Smooth muscle cell (in vitro differentiated cells): ENCODE results near the gene CAMSAP1. TPM values are rescaled to one million over a fixed set of nuclear protein-coding genes. Genes with fewer than 3 reads are reported as not detected.
A peak's percentile ranks its signal among the peaks of the same experiment; 100 is the strongest.
"Not testable (repeated sequence)": the region's sequence is repeated elsewhere in the genome, so short reads cannot be mapped to it uniquely, and the experiment has no call there.

Experiments
- DNase-seq: peaks from one replicate; lab custom pipeline; 2025; ENCODE audit not compliant: unreplicated experiment; lab: John Stamatoyannopoulos, UW
- H2AFZ ChIP-seq: fragments of 200-600 bp; sonication (generic); 2 replicates; pipeline ENCODE4 v1.6.0; 2016; ENCODE audit warnings: antibody characterized with exemption, low read depth, mild to moderate bottlenecking
- H3F3A ChIP-seq: fragments of 200-600 bp; sonication (generic); 2 replicates; pipeline ENCODE4 v1.6.0; 2017; ENCODE audit warnings: antibody characterized with exemption, low read depth
- H3K27ac ChIP-seq: fragments of 200-600 bp; sonication (generic); 2 replicates; pipeline ENCODE4 v1.5.1; 2016; ENCODE audit warnings: low read depth, mild to moderate bottlenecking
- H3K27me3 ChIP-seq: fragments of 200-600 bp; sonication (generic); 2 replicates; pipeline ENCODE4 v1.6.1; 2016; ENCODE audit warnings: low read depth, mild to moderate bottlenecking
- H3K36me3 ChIP-seq: fragments of 200-600 bp; sonication (generic); 2 replicates; pipeline ENCODE4 v1.5.1; 2016; ENCODE audit warnings: low read depth
- H3K4me1 ChIP-seq: fragments of 200-600 bp; sonication (generic); 2 replicates; pipeline ENCODE4 v1.5.1; 2016; ENCODE audit warnings: low read depth
- H3K4me2 ChIP-seq: fragments of 200-600 bp; sonication (generic); 2 replicates; pipeline ENCODE4 v1.6.0; 2016; ENCODE audit warnings: mild to moderate bottlenecking
- H3K4me3 ChIP-seq: fragments of 200-600 bp; sonication (generic); 2 replicates; pipeline ENCODE4 v1.5.1; 2016; ENCODE audit warnings: mild to moderate bottlenecking
- H3K79me2 ChIP-seq: fragments of 200-600 bp; sonication (generic); 2 replicates; pipeline ENCODE4 v1.6.0; 2016; ENCODE audit warnings: low read depth, mild to moderate bottlenecking
- H3K9ac ChIP-seq: fragments of 200-600 bp; sonication (generic); 2 replicates; pipeline ENCODE4 v1.6.0; 2016; ENCODE audit warnings: low read depth
- H3K9me3 ChIP-seq: fragments of 200-600 bp; sonication (generic); replicated peaks from 2 replicates; pipeline ENCODE4 v1.5.1; 2016; ENCODE audit warnings: low read depth
- H4K20me1 ChIP-seq: fragments of 200-600 bp; sonication (generic); 2 replicates; pipeline ENCODE4 v1.6.0; 2016; ENCODE audit warnings: low read depth
- CTCF ChIP-seq: fragments of 200-600 bp; sonication (generic); IDR thresholded peaks from 2 replicates; pipeline ENCODE4 v1.5.1; 2017; ENCODE audit warnings: borderline replicate concordance, mild to moderate bottlenecking, antibody characterized with exemption; ENCODE audit not compliant: insufficient read depth, poor library complexity, severe bottlenecking
- WGBS: methylation state at CpG from one replicate; pipeline ENCODE4 v1.1.7; 2016; ENCODE audit warnings: low lambda C conversion rate; 5-methylcytosine and 5-hydroxymethylcytosine counted together
- polyA plus RNA-seq: library from polyadenylated mRNA; unstranded; fragments of >200 nt; fragmentation: Nextera tagmentation; extraction: Ambion mirVana; gene quantifications from 2 replicates; pipeline ENCODE4 v1.2.1, GENCODE V29; 2016
- total RNA-seq: library from RNA; depleted of rRNA; stranded (reverse); fragments of >200 nt; gene quantifications from 2 replicates; pipeline ENCODE4 v1.2.3, GENCODE V29; 2014

Gene CAMSAP1
- total and polyA plus RNA-seq, 2 experiments from 2014 or later: 5.4 to 17.8 TPM

GRCh38 chr9:135948446-135948845, 41.1 kb upstream of the CAMSAP1 start:
- H3K4me2 ChIP-seq: no peak overlapping the region
- 96% methylated on average over 11 of the region's 11 CpGs for WGBS
- no peaks in the 10 kb centered on the region for H3F3A ChIP-seq
- H2AFZ ChIP-seq: no peak overlapping the region
- H3K9me3 ChIP-seq: no peaks in the 10 kb centered on the region
- no peaks in the 10 kb centered on the region for H3K36me3 ChIP-seq
- H3K4me1 ChIP-seq: peaks cover 9% of the 10 kb centered on the region
- TF ChIP-seq CTCF: no peak
- peaks cover 9% of the 10 kb centered on the region for H4K20me1 ChIP-seq
- no peaks in the 10 kb centered on the region for H3K79me2 ChIP-seq
- DNase-seq: no peak
- no peaks in the 10 kb centered on the region for H3K27me3 ChIP-seq
- no peak overlapping the region for H3K9ac ChIP-seq
- no peak overlapping the region for H3K4me3 ChIP-seq
- H3K27ac ChIP-seq: peak overlapping the region; percentile 80

DNA sequence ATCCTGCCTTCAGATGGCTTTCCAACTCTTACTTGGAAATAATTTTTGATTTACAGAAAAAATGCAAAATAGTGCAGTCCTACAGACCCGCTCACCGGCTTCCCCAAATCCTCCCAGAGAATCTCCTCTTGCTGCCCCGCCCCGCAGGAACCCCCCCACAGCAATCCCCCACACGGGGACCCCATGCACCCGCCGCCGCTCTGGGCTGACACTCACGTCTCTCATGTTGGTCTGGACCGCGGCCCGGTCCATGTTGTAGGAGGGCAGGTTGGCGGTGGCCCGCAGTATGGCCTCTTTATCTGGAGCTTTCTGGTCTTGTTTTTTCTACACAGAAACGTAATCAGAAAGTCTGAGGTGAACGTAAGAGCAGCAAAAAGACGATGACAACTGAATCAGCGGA, 40.2 kb upstream of the CAMSAP1 start:
- peaks cover 9% of the 10 kb centered on the region for H3K4me1 ChIP-seq
- no peak overlapping the region for H3K9ac ChIP-seq
- H3K4me3 ChIP-seq: no peak overlapping the region
- DNase-seq: no peak
- H4K20me1 ChIP-seq: peaks cover 11% of the 10 kb centered on the region
- H3K4me2 ChIP-seq: no peak overlapping the region
- no peaks in the 10 kb centered on the region for H3F3A ChIP-seq
- WGBS: 96% methylated on average over 17 of the region's 18 CpGs
- no peaks in the 10 kb centered on the region for H3K9me3 ChIP-seq
- H3K79me2 ChIP-seq: no peaks in the 10 kb centered on the region
- no peaks in the 10 kb centered on the region for H3K36me3 ChIP-seq
- peak overlapping the region; percentile 26 for H3K27ac ChIP-seq
- TF ChIP-seq CTCF: no peak
- no peak overlapping the region for H2AFZ ChIP-seq
- no peaks in the 10 kb centered on the region for H3K27me3 ChIP-seq

DNA sequence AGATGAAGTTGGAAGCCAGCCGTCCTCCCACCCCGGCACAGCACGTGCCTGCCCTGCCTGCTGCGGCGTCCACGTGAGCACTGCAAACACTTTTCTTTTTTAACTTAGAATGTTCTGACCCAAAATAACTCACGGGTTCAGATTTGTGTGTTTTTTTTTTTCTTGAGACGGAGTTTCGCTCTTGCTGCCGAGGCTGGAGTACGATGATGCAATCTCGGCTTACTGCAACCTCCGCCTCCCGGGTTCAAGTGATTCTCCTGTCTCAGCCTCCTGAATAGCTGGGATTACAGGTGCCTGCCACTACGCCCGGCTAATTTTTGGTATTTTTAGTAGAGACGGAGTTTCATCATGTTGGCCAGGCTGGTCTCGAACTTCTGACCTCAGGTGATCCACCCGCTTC, 39.8 kb upstream of the CAMSAP1 start:
- DNase-seq, H3K36me3 ChIP-seq, H3K4me3 ChIP-seq, H3K79me2 ChIP-seq, H3K9me3 ChIP-seq, H3F3A ChIP-seq, H3K4me1 ChIP-seq, H3K9ac ChIP-seq, H3K27me3 ChIP-seq, H3K27ac ChIP-seq, H3K4me2 ChIP-seq, H2AFZ ChIP-seq: not testable (repeated sequence)
- peaks cover 11% of the 10 kb centered on the region for H4K20me1 ChIP-seq
- WGBS: 92% methylated on average over 19 of the region's 19 CpGs

DNA sequence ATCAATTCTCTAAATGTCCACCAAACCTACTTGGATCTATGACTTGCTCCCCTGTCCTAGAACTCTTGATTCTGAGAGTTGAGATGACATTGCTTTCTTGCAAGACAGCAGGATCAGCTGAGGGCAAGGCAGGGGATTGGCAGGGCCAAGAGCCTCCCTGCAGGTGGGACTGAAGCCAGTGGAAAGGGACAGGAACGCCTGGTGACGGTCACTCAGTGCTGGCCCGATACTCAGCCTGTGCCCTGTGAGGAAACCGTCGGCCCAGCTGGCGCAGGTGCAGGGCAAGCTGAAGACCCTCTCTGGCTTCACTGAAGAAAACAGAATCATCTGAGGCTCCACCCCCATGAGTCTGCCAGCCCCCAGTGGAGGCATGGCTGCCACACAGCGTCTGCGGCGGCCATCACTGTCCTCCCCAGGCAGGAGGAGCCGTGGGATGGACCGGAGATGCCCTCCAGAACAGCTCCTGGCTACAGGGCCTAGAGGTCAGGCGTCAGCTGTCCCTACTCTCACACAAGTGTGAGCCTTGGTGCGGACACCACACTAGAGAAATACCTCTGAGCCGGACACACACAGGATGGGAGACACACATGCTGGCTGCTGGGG, 39.1 kb upstream of the CAMSAP1 start:
- Histone ChIP-seq H4K20me1 (peaks cover 11% of the 10 kb centered on the region), H3F3A (no peaks in the 10 kb centered on the region), H3K9ac (no peak overlapping the region), H3K79me2 (no peaks in the 10 kb centered on the region), H3K4me3 (no peak overlapping the region), H3K4me1 (peaks cover 2% of the 10 kb centered on the region), H3K27ac (peak overlapping the region; percentile 35), H3K27me3 (no peaks in the 10 kb centered on the region), H3K9me3 (no peaks in the 10 kb centered on the region), H3K4me2 (no peak overlapping the region), H3K36me3 (no peaks in the 10 kb centered on the region), H2AFZ (no peak overlapping the region)
- 94% methylated on average over 14 of the region's 14 CpGs for WGBS
- DNase-seq: no peak
- no peak for TF ChIP-seq CTCF
